Stimulated activated CD8-positive, alpha-beta memory T cell treated with anti-CD3 and anti-CD28 coated beads, Interleukin-12 subunit alpha, Interleukin-12 subunit beta, amount 100 ng/mL, for 4 hours (primary cell): ENCODE measurements around the gene ATP5PO.
"Not testable (repeated sequence)": the region's sequence is repeated elsewhere in the genome, so short reads cannot be mapped to it uniquely, and the experiment has no call there.

Experiments
- DNase-seq: peaks from one replicate; pipeline ENCODE4 v3.0.0-alpha.2; 2020; ENCODE audit warnings: low read depth

The ATP5PO gene

GRCh38 chr21:33940164-33940880 lies 24.7 kb upstream of the ATP5PO start:
- no peak for DNase-seq

- DNase-seq, result no peak
Observed at GRCh38 chr21:33939226-33939625, 23.6 kb upstream of the ATP5PO start.

DNA sequence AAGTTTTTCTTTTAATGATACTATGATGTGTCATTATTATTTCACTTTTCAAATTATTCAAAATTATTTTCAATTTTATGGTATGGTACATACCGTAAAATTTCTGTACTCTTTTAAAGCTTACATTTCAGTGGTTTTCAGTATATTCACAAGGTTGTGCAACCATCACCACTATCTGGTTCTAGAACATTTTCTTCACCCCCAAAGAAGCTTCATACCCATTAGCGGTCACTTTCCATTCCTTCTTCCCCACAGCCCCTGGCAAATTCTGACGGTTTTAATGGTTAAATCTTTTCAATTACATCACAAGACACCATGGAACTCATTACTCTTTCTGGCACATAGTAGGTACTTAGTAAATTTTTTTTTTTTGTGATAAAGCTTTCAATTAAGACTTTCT lies 22.8 kb upstream of the ATP5PO start:
- no peak for DNase-seq

GRCh38 chr21:33937931-33938339 lies 22.3 kb upstream of the ATP5PO start:
- no peak for DNase-seq

- DNase-seq, result no peak
Observed at GRCh38 chr21:33937146-33937545, 21.5 kb upstream of the ATP5PO start.

DNA sequence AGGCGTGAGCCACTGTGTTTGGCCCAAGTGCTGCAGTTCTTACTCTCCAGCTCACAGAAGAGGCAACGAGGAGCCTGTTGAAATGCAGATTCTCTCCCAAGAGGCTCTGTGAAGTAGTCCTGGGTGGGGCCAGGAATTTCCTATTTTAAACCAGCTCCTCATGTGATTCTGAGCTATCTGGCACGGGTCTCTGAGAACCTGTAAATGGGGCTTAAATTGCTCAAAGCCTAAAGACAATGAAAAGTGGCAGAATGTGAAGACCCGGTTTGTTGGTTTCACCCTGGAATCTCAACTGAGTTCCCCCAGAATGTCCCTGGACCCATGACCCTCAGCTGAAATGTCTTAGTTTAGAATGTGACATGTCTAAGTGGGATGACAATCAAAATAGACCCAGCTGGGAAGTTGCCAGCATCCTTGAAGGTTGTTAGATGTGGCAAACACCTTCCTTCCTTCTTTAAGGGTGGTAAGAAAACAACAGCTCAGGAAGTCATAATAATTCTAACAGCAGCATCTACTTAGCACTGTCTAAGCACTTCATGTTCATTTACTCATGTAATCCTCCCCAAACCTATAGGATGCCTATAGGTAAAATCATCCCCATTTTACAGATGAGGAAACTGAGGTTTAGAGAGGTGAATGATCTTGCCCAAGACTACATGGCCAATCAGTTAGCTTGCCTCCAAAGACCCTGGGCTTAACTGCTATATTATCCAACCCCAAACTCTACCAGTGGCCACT lies 20.9 kb upstream of the ATP5PO start:
- no peak for DNase-seq

DNA sequence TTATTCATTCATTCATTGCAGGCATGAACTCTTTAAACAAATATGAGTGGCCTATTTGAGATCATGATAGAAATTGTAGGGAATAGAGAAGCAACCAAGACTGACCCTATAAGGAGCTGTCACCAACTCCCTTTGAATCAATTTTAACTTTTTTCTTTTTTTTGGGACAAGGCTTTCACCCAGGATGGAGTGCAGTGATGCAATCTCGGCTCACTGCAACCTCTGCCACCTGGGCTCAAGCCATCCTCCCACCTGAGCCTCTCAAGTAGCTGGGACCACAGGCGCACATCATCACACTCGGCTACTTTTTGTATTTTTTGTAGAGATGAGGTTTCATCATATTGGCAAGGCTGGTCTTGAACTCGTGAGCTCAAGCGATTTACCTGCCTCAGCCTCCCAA lies 17.1 kb upstream of the ATP5PO start:
- DNase-seq, result no peak

- DNase-seq, result no peak
Observed at GRCh38 chr21:33931799-33932390, 16.3 kb upstream of the ATP5PO start.

DNA sequence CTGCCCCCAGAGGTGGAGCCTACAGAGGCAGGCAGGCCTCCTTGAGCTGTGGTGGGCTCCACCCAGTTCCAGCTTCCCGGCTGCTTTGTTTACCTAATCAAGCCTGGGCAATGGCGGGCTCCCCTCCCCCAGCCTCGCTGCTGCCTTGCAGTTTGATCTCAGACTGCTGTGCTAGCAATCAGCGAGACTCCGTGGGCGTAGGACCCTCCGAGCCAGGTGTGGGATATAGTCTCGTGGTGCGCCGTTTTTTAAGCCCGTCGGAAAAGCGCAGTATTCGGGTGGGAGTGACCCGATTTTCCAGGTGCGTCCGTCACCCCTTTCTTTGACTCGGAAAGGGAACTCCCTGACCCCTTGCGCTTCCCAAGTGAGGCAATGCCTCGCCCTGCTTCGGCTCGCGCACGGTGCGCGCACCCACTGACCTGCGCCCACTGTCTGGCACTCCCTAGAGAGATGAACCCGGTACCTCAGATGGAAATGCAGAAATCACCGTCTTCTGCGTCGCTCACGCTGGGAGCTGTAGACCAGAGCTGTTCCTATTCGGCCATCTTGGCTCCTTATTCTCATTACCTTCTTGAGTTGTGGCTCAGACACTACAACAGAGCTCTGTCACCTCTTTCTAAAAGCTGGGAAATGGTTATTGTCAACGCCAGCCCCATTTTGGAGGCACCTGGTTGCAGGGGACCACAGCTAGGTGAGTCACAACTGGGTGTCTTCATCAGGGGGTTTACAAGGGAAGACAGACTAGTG lies 15.6 kb upstream of the ATP5PO start:
- peak; percentile 36 for DNase-seq

DNA sequence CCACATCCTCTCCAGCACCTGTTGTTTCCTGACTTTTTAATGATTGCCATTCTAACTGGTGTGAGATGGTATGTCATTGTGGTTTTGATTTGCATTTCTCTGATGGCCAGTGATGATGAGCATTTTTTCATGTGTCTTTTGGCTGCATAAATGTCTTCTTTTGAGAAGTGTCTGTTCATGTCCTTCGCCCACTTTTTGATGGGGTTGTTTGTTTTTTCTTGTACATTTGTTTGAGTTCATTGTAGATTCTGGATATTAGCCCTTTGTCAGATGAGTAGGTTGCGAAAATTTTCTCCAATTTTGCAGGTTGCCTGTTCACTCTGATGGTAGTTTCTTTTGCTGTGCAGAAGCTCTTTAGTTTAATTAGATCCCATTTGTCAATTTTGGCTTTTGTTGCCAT lies 10.6 kb upstream of the ATP5PO start:
- DNase-seq, result not testable (repeated sequence)

GRCh38 chr21:33924766-33925100 lies 9.1 kb upstream of the ATP5PO start:
- DNase-seq, result no peak

DNA sequence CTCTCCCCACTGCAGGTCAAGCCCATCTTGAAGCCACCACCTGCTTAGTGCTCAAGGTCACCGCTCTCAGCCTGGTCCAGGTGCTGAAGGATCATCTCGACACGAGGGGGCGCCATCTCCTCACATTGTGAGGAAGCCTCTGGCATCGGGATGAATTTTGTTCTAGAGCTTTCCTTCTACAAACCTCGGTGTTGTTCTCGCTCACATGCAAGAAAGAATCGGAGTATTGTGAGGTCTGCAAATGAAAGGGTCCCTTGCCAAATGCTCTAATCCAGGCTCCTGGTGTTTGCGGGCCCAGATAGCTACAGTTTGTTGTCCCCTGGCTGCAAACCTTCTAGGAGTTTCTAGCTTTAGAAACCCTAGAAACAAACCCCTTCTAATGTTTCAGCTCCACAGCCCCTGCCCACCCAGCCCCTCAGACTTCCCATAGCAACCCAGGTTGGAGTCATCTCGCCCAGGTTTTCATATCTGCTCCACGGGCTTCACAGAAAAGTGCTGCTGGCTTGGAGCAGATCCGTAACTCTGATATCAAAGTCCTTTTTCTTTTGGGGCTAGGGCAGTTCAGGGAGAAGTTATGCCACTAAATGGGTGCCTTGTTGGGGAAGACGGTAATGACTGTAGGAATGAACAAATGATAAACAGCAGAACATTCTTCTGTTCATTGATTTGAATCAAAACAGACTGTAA lies 8.6 kb upstream of the ATP5PO start:
- peak; percentile 72 for DNase-seq

- DNase-seq, result no peak
Observed at GRCh38 chr21:33917421-33917820, 1.8 kb upstream of the ATP5PO start.

- DNase-seq, result no peak
Observed at GRCh38 chr21:33916200-33916567, 580 bp upstream of the ATP5PO start.

- no peak for DNase-seq
Observed at GRCh38 chr21:33914188-33914587, 1.4 kb downstream of the ATP5PO start.

DNA sequence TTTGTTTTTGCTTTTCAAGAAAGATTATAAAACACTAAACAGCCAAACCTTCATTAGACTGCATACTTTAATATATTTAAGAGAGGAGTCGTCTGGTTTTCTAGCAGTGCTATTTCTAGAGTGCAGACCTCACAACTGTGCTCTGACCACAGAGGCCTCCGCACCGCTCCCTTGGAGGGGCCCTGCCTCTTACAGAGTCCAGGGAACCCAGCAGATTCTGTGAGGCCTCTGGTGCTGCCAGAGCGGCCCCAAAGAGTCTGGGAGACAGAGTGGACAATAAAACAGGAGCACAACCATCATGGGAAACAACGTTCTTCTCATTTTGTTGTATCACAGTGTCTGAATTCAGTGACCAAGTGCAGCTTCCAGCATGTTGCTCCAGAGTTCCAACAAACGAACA lies 5.8 kb downstream of the ATP5PO start:
- no peak for DNase-seq

DNA sequence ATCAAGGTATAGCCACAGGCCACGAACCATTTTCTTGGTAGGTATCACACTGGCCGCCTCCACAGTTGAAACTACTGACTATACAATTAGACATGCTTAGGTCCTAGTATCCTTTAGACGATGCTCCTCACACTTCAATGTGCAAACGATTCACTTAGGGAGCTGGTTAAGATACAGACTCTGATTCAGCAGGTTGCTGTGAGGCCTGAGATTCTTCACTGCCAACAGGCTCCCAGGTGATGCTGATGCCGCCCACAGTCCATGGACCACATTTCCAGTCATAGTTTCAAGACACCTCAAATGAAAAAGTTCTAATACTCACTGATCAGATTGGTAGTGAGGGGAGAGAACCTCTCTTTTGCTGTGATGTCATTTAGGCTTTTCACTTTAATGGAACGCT lies 6.8 kb downstream of the ATP5PO start:
- DNase-seq, result no peak

GRCh38 chr21:33904041-33904440 lies 11.6 kb downstream of the ATP5PO start:
- DNase-seq, result no peak

DNA sequence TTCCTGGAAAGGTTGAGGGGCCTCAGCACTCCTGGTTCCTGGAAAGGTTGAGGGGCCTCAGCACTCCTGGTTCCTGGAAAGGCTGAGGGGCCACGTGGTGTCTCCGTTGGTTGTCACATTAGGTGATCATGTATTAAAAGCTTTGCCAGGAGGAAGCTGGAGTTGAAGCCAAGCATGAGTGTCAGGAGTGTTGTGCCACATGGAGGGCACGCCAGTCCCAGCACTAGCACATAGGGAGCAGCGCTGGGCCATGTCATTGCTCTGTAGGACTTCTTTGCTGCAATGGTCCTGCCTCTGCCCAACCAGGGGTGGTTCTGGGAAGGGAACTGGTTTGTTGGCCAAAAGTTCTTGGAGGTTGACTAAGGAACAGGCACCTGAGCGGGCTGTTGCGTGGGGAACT lies 13.3 kb downstream of the ATP5PO start:
- no peak for DNase-seq

GRCh38 chr21:33901412-33902288 lies 14.0 kb downstream of the ATP5PO start:
- no peak for DNase-seq

DNA sequence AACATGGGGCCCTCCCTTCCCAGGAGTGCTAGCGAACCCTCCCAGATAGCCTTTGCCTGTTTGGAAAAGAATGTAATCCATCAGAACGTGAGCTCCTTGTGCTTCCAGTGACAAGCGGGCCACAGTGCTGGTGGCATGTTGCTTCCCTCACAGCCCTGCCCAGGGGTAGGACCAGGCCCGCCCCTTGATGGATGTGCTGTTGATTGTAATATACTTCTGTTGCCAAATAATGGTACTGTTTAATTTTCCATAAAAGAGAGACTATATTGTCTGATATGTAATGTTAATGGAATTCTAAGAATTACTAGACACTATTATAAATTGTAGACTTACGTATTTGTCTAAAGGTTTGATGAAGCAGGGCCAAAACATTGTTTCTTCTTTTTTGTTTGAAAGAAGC lies 16.4 kb downstream of the ATP5PO start:
- DNase-seq, result no peak
